Transverse colon (tissue), 4 donors: ENCODE results near the gene DNAJC6. TPM values are rescaled to one million over a fixed set of nuclear protein-coding genes. Genes with fewer than 3 reads are reported as not detected.

Experiments used
- DNase-seq: peaks from one replicate; pipeline ENCODE4 v3.0.0-alpha.2; 2019
- H3K27ac ChIP-seq, 4 donors: fragments of 200-600 bp; sonication (generic); 2 replicates each; pipeline ENCODE4 v1.5.1; 2016 to 2018; ENCODE audit warnings: inconsistent platforms in 4 of 4
- H3K27me3 ChIP-seq: fragments of 200-600 bp; sonication (generic); 2 replicates; pipeline ENCODE4 v1.5.1; 2017; ENCODE audit warnings: inconsistent platforms
- H3K36me3 ChIP-seq, 4 donors: fragments of 200-600 bp; sonication (generic); 2 replicates each; pipeline ENCODE4 v1.5.1; 2017 to 2019; ENCODE audit warnings: inconsistent platforms in 4 of 4
- H3K4me1 ChIP-seq, 4 donors: fragments of 200-600 bp; sonication (generic); 2 replicates each; pipeline ENCODE4 v1.5.1; 2017 to 2020; ENCODE audit warnings: inconsistent platforms in 4 of 4
- H3K4me3 ChIP-seq, 4 donors: fragments of 200-600 bp; sonication (generic); 1 replicate in 1 of 4; 2 replicates in 3 of 4; pipeline versions ENCODE4 v1.5.1 to v1.6.1; 2017 to 2019; ENCODE audit warnings: inconsistent platforms in 4 of 4
- H3K9me3 ChIP-seq, 2 donors: fragments of 200-600 bp; sonication (generic); 2 replicates each; pipeline ENCODE4 v1.5.1; 2017 to 2019; ENCODE audit warnings: inconsistent platforms in 2 of 2
- EP300 ChIP-seq: sonication (generic); formaldehyde crosslinking; IDR thresholded peaks from one replicate; pipeline ENCODE4 v1.6.1; 2017; ENCODE audit warnings: antibody characterized with exemption, low read depth
- POLR2A ChIP-seq: fragments of 450-650 bp; IDR thresholded peaks from one replicate; pipeline ENCODE4 v1.6.1; 2016; ENCODE audit warnings: antibody characterized with exemption, mild to moderate bottlenecking, moderate library complexity
- POLR2AphosphoS5 ChIP-seq, 3 donors: sonication (generic); formaldehyde crosslinking; IDR thresholded peaks; one replicate each; pipeline ENCODE4 v1.6.1; 2016; ENCODE audit warnings: antibody characterized with exemption in 3 of 3
- WGBS, 2 donors: methylation state at CpG; one replicate each; pipeline ENCODE4 v1.1.5; 2018; ENCODE audit warnings: low coverage in 1 of 2; 5-methylcytosine and 5-hydroxymethylcytosine counted together
- in situ Hi-C, 4 donors: fragments of 200-750 bp; cut with MboI; loops; one replicate each; pipeline versions ENCODE4 v1.15.0 to v1.15.1; 2017; ENCODE audit warnings: low sequenced_read_pairs in 3 of 4, low pct_ligation_motif_present in 1 of 4, low pct_unique_long_range_greater_than_20kb in 1 of 4
- intact Hi-C: fragments of 100-400 bp; cut with DNase I; formaldehyde crosslinking; loops from one replicate; pipeline ENCODE4 v1.15.1; 2023; ENCODE audit warnings: low total_unique reads
- total RNA-seq, 4 donors: library from RNA; depleted of rRNA; stranded (reverse); fragments of >200 nt; gene quantifications; one replicate each; pipeline ENCODE4 v1.1.0, GENCODE V29; 2016
- TF ChIP-seq, protein P1 (sequence below), 5 experiments: fragments of 200-600 bp in 3 of 5; fragments of 450-650 bp in 2 of 5; sonication (generic) in 3 of 5; IDR thresholded peaks; 1 replicate in 2 of 5; 2 replicates in 3 of 5; pipeline ENCODE4 v1.5.1; 2016 to 2017; ENCODE audit warnings: antibody characterized with exemption in 5 of 5, inconsistent platforms in 3 of 5, mild to moderate bottlenecking in 2 of 5, moderate library complexity in 1 of 5

The DNAJC6 gene
- total RNA-seq, 4 donors from 2014 or later, result 0.40 to 2.7 (median 1.7) TPM

DNA sequence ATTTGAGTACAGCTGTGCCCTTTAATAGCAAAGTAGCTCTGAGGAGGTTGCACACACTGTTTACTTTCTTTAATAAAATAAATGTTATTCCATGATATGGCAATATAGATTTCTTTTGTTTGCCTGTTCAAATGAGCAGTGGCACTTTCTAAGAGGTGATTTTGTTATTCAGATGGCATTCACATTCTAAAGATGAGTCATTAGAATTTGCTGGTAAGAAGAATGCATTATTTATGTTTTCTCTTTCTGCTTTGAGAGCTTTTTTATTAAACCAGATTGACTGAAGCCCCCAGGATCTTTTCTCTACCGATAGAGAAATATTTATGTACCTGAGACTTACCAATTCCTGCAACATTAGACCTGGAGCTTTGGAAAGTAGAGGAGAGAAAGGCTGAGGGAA, 100.0 kb downstream of the DNAJC6 start:
- 65 to 90% methylated on average over 1 of the region's 1 CpG for WGBS, 2 donors
- Histone ChIP-seq H3K27me3 (no peaks in the 10 kb centered on the region), H3K36me3 (no peaks in the 10 kb centered on the region), H3K27ac (no peak overlapping the region), H3K4me3 (no peak overlapping the region), H3K9me3 (no peaks in the 10 kb centered on the region), H3K4me1 (no peaks in the 10 kb centered on the region)
- TF ChIP-seq POLR2AphosphoS5 (IDR thresholded peaks at IDR 0.05) (no peak), POLR2A (no peak)
- in situ Hi-C loops, result loop anchor here in 2 of 4 donors (25.0 kb wide), 2 partner anchors 322 to 347 kb away; no protein-coding TSS in a partner anchor
- intact Hi-C loops, result no loop called here
- no peak for DNase-seq

DNA sequence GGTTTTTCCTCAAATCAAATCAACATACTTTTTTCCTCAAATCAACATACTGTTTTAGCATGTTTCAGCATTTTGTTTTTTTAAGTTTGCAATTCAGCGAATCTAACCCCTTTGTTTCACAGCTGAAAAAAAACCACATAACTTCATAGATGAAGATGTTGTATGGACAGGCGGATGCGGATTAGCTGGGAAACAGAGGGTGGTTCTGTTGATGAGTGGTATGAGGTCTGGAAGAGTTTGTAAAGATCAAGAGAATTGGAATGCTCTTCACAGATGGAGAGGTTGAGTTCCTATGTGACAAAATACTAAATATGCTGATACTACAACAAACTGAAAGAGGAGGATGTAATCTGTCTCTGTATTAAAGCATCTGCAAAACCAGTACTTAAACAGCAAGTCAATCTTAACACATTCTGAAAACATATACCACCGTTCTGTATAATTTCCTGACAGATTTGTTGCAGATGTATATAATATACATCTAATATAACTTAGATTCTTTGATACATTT, 100.5 kb downstream of the DNAJC6 start:
- 89 to 93% methylated on average over 4 of the region's 4 CpGs for WGBS, 2 donors
- H3K27ac ChIP-seq, result no peak overlapping the region
- intact Hi-C loops (no loop called here), in situ Hi-C loops (loop anchor here in 2 of 4 donors (25.0 kb wide), 2 partner anchors 323 to 348 kb away; no protein-coding TSS in a partner anchor)
- TF ChIP-seq, protein P1, sequence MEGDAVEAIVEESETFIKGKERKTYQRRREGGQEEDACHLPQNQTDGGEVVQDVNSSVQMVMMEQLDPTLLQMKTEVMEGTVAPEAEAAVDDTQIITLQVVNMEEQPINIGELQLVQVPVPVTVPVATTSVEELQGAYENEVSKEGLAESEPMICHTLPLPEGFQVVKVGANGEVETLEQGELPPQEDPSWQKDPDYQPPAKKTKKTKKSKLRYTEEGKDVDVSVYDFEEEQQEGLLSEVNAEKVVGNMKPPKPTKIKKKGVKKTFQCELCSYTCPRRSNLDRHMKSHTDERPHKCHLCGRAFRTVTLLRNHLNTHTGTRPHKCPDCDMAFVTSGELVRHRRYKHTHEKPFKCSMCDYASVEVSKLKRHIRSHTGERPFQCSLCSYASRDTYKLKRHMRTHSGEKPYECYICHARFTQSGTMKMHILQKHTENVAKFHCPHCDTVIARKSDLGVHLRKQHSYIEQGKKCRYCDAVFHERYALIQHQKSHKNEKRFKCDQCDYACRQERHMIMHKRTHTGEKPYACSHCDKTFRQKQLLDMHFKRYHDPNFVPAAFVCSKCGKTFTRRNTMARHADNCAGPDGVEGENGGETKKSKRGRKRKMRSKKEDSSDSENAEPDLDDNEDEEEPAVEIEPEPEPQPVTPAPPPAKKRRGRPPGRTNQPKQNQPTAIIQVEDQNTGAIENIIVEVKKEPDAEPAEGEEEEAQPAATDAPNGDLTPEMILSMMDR (IDR thresholded peaks at IDR 0.05), result no peak
- no peak for TF ChIP-seq POLR2AphosphoS5 (IDR thresholded peaks at IDR 0.05)
- TF ChIP-seq POLR2A, result no peak
- TF ChIP-seq EP300, result no peak
- no peaks in the 10 kb centered on the region for H3K4me1 ChIP-seq
- H3K9me3 ChIP-seq, result no peaks in the 10 kb centered on the region
- no peaks in the 10 kb centered on the region for H3K27me3 ChIP-seq
- H3K36me3 ChIP-seq, result no peaks in the 10 kb centered on the region
- no peak overlapping the region for H3K4me3 ChIP-seq
- DNase-seq, result no peak

DNA sequence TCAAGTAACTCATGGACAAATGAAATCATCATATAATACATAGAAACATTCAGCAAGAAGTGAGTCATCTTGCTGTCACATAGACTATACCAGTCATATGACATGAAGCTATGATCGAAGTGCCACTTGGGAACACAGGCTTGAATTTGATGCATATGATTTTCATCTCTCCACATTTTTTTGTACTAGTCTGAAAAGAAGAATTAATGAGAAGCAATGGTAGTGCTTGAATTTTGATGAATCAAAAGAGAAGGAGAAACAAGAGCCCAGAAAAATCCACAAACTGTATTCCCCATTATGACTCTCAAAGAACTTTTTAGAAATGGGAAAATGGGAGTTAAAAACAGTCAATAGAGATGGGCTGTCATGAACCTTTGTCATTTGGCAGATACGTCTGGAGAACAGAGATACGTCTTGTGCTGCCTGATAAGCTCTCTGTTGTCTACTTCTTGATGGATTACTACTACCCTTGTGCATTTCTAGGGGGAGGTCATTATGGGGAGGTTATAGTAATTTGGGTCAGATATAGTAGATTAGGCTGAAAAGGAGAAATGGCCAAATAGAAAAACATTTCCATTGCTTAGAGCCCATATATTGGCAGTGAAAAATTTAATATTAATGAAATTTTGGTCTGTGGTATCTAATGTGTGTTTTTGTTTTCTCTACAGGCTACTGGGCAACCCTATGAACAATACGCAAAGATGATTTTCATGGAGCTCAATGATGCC, 103.1 kb downstream of the DNAJC6 start:
- intact Hi-C loops, result no loop called here
- TF ChIP-seq EP300 (no peak), POLR2AphosphoS5 (IDR thresholded peaks at IDR 0.05) (no peak), POLR2A (no peak)
- TF ChIP-seq, protein P1 (IDR thresholded peaks at IDR 0.05), result no peak
- in situ Hi-C loops, result loop anchor here in 2 of 4 donors (25.0 kb wide), 2 partner anchors 325 to 350 kb away; no protein-coding TSS in a partner anchor
- no peak for DNase-seq
- Histone ChIP-seq H3K4me3 (no peak overlapping the region), H3K27me3 (no peaks in the 10 kb centered on the region), H3K4me1 (no peaks in the 10 kb centered on the region), H3K27ac (no peak overlapping the region), H3K36me3 (no peaks in the 10 kb centered on the region), H3K9me3 (no peaks in the 10 kb centered on the region)
- WGBS, 2 donors, result 87 to 92% methylated on average over 4 of the region's 4 CpGs

DNA sequence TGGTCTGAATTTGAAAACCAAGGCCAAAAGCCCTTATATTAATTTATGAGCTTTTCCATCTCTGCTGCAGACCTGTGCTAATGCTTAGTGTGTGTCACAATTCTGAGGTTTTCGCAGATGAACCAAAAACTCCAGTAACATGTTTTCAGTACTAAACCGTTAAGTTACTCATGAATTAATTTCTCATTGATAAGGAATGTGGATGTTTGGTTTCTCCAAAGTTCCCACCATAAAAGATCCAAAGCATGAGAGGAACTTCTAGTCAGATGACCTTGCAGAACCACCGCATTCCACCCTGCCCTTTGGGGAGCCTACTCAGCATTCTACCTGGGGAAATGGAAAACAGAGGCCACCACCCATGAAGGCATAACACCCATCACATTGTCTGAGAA, 103.6 kb downstream of the DNAJC6 start:
- TF ChIP-seq, protein P1 (IDR thresholded peaks at IDR 0.05), result no peak
- TF ChIP-seq EP300 (no peak), POLR2A (no peak), POLR2AphosphoS5 (IDR thresholded peaks at IDR 0.05) (no peak)
- Histone ChIP-seq H3K27me3 (no peaks in the 10 kb centered on the region), H3K4me3 (no peak overlapping the region), H3K4me1 (no peaks in the 10 kb centered on the region), H3K9me3 (no peaks in the 10 kb centered on the region), H3K27ac (no peak overlapping the region), H3K36me3 (no peaks in the 10 kb centered on the region)
- no peak for DNase-seq
- 94 to 95% methylated on average over 3 of the region's 3 CpGs for WGBS, 2 donors
- in situ Hi-C loops, result loop anchor here in 2 of 4 donors (25.0 kb wide), 2 partner anchors 326 to 351 kb away; no protein-coding TSS in a partner anchor
- intact Hi-C loops, result no loop called here
